ENCODE data around the gene ERC1.
"Not testable (repeated sequence)": the region's sequence is repeated elsewhere in the genome, so short reads cannot be mapped to it uniquely, and the experiment has no call there.

ERC1 gene

GRCh38 chr12:988646-989045, 2.4 kb upstream of the ERC1 start:
- peak; percentile 4 for DNase-seq (ENCODE audit: low read depth)

- no peak for DNase-seq (ENCODE audit: low read depth)
These were observed 2.0 kb upstream of the ERC1 start for GRCh38 chr12:989051-989450.

GRCh38 chr12:989751-990660, 1.0 kb upstream of the ERC1 start:
- DNase-seq (ENCODE audit: low read depth), result peak; percentile 91

GRCh38 chr12:991350-992333, 619 bp downstream of the ERC1 start:
- peak; percentile 13 for DNase-seq (ENCODE audit: low read depth)

- peak; percentile 4 for DNase-seq (ENCODE audit: low read depth)
These were observed 1.6 kb downstream of the ERC1 start for GRCh38 chr12:992647-993046.

GRCh38 chr12:996881-997280, 5.9 kb downstream of the ERC1 start:
- DNase-seq (ENCODE audit: low read depth), result no peak

- DNase-seq (ENCODE audit: low read depth), result no peak
These were observed 6.5 kb downstream of the ERC1 start for GRCh38 chr12:997505-997904.

- no peak for DNase-seq (ENCODE audit: low read depth)
These were observed 7.2 kb downstream of the ERC1 start for GRCh38 chr12:998020-998874.

- DNase-seq (ENCODE audit: low read depth), result not testable (repeated sequence)
These were observed 8.7 kb downstream of the ERC1 start for GRCh38 chr12:999736-1000135.

- no peak for DNase-seq (ENCODE audit: low read depth)
These were observed 10.5 kb downstream of the ERC1 start for GRCh38 chr12:1001507-1001906.

- no peak for DNase-seq (ENCODE audit: low read depth)
These were observed 12.7 kb downstream of the ERC1 start for GRCh38 chr12:1003600-1004271.

GRCh38 chr12:1006255-1006654, 15.2 kb downstream of the ERC1 start:
- no peak for DNase-seq (ENCODE audit: low read depth)

- DNase-seq (ENCODE audit: low read depth), result no peak
These were observed 16.3 kb downstream of the ERC1 start for GRCh38 chr12:1007276-1007675.

GRCh38 chr12:1007994-1008393, 17.0 kb downstream of the ERC1 start:
- DNase-seq (ENCODE audit: low read depth), result no peak

GRCh38 chr12:1011091-1011490, 20.1 kb downstream of the ERC1 start:
- DNase-seq (ENCODE audit: low read depth), result no peak

GRCh38 chr12:1013618-1014489, 22.8 kb downstream of the ERC1 start:
- peak; percentile 85 for DNase-seq (ENCODE audit: low read depth)

- no peak for DNase-seq (ENCODE audit: low read depth)
These were observed 28.3 kb downstream of the ERC1 start for GRCh38 chr12:1019283-1019682.

GRCh38 chr12:1020389-1020788, 29.4 kb downstream of the ERC1 start:
- no peak for DNase-seq (ENCODE audit: low read depth)

GRCh38 chr12:1022032-1022970, 31.3 kb downstream of the ERC1 start:
- DNase-seq (ENCODE audit: low read depth), result no peak
